Vagina (tissue), 2 donors: ENCODE results near the gene FBXO7. TPM values are rescaled to one million over a fixed set of nuclear protein-coding genes. Genes with fewer than 3 reads are reported as not detected.

Experiments used
- DNase-seq, 2 donors: peaks; one replicate each; pipeline ENCODE4 v3.0.0-alpha.2; 2017; ENCODE audit errors: extremely low spot score in 2 of 2
- H3K27ac ChIP-seq: fragments of 200-600 bp; sonication (generic); one replicate; pipeline ENCODE4 v1.5.1; 2019
- H3K27me3 ChIP-seq: fragments of 200-600 bp; sonication (generic); one replicate; pipeline ENCODE4 v1.5.1; 2019
- H3K36me3 ChIP-seq, 2 donors: fragments of 200-600 bp; sonication (generic); one replicate each; pipeline ENCODE4 v1.5.1; 2017 to 2019
- H3K4me1 ChIP-seq: fragments of 200-600 bp; sonication (generic); one replicate; pipeline ENCODE4 v1.5.1; 2019
- H3K4me3 ChIP-seq, 2 donors: fragments of 200-600 bp; sonication (generic); 1 replicate in 1 of 2; 2 replicates in 1 of 2; pipeline ENCODE4 v1.5.1; 2016 to 2019
- H3K9me3 ChIP-seq: fragments of 200-600 bp; sonication (generic); one replicate; pipeline ENCODE4 v1.5.1; 2019
- POLR2A ChIP-seq, 2 donors: fragments of 450-650 bp; IDR thresholded peaks; one replicate each; pipeline ENCODE4 v1.6.1; 2017; ENCODE audit warnings: antibody characterized with exemption in 2 of 2, mild to moderate bottlenecking in 2 of 2, moderate library complexity in 2 of 2
- POLR2AphosphoS5 ChIP-seq, 2 donors: sonication (generic); formaldehyde crosslinking; IDR thresholded peaks; one replicate each; pipeline ENCODE4 v1.9.0; 2017; ENCODE audit warnings: antibody characterized with exemption in 2 of 2, mild to moderate bottlenecking in 2 of 2, low read depth in 1 of 2; ENCODE audit not compliant: insufficient read depth in 1 of 2
- intact Hi-C: fragments of 100-400 bp; cut with DNase I; formaldehyde crosslinking; loops from one replicate; pipeline ENCODE4 v1.15.1; 2023
- total RNA-seq: library from RNA; depleted of rRNA; stranded (reverse); fragments of >200 nt; gene quantifications from one replicate; pipeline ENCODE4 v1.2.3, GENCODE V29; 2016
- TF ChIP-seq, protein P1 (sequence below), 3 experiments: fragments of 450-650 bp in 2 of 3; fragments of 200-600 bp in 1 of 3; sonication (generic) in 1 of 3; IDR thresholded peaks; one replicate each; pipeline ENCODE4 v1.5.1; 2017 to 2019; ENCODE audit warnings: antibody characterized with exemption in 3 of 3, mild to moderate bottlenecking in 2 of 3, moderate library complexity in 2 of 3

Gene FBXO7
- total RNA-seq, 1 donor from 2014 or later, result 70.2 TPM

DNA sequence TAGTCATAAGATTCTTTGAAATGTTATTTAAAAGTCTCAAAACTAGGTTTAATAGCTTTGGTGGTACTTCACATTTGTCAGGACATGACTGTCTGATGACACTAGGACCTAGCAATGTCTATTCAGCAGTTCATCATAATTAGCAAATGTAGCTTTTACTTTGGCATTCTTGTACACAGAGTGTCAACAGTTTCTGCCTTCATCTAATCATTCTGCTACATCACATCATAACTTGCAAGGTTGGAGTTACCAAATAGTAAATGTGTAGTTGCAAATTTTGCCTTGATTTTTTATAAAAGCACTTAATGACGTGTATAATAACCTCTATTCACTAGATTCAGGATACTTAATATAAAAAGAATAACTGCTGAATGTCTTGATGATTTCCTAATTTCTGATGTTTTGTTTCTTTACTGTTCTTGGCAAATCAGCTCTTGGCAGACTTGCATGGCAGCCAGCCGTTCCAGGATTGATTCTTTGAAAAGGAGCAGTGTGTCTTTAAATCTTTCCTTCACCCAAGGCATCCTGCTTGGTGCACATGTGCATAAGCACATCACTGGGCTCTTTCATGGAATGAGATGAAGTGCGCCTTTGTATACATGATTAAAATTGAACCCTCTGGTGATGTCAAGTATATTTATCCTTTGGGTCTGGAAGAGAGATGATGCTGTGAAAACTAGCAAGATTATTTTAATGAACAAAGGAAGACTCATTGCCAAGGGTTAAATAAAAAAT, 12.2 kb downstream of the FBXO7 start:
- Histone ChIP-seq H3K27me3 (no peaks in the 10 kb centered on the region), H3K4me3 (no peak overlapping the region), H3K36me3 (peaks cover 0 to 61% of the 10 kb centered on the region in 2 donors), H3K4me1 (peaks cover 18% of the 10 kb centered on the region), H3K27ac (no peak overlapping the region), H3K9me3 (no peaks in the 10 kb centered on the region)
- TF ChIP-seq POLR2AphosphoS5 (IDR thresholded peaks at IDR 0.05; ENCODE audit: insufficient read depth in 1 of 2, low read depth in 1 of 2), result no peak
- DNase-seq, result no peak
- intact Hi-C loops, result no loop called here

DNA sequence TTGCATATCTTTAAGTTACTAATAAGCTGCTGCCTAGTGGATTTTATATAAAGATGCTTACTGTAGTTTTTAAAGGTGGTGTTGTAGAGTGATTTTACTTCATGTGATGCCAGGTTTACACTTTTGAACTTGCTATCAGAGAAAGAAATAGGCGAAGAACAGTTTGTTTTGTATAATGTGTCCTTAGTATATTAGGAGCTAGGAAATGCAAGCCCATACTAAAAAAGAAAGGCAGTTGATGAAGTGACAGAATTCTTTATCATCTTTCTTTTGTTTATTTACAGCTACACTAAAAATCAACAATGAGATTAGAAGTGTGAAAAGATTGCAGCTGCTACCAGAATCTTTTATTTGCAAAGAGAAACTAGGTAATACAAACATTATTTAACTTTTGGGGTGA, 12.8 kb downstream of the FBXO7 start:
- H3K27ac ChIP-seq, result no peak overlapping the region
- DNase-seq, result no peak
- H3K36me3 ChIP-seq, result peaks cover 0 to 63% of the 10 kb centered on the region in 2 donors
- no peaks in the 10 kb centered on the region for H3K27me3 ChIP-seq
- TF ChIP-seq, protein P1, sequence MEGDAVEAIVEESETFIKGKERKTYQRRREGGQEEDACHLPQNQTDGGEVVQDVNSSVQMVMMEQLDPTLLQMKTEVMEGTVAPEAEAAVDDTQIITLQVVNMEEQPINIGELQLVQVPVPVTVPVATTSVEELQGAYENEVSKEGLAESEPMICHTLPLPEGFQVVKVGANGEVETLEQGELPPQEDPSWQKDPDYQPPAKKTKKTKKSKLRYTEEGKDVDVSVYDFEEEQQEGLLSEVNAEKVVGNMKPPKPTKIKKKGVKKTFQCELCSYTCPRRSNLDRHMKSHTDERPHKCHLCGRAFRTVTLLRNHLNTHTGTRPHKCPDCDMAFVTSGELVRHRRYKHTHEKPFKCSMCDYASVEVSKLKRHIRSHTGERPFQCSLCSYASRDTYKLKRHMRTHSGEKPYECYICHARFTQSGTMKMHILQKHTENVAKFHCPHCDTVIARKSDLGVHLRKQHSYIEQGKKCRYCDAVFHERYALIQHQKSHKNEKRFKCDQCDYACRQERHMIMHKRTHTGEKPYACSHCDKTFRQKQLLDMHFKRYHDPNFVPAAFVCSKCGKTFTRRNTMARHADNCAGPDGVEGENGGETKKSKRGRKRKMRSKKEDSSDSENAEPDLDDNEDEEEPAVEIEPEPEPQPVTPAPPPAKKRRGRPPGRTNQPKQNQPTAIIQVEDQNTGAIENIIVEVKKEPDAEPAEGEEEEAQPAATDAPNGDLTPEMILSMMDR (IDR thresholded peaks at IDR 0.05), result no peak
- TF ChIP-seq POLR2AphosphoS5 (IDR thresholded peaks at IDR 0.05; ENCODE audit: insufficient read depth in 1 of 2, low read depth in 1 of 2) (no peak), POLR2A (IDR thresholded peaks at IDR 0.05) (no peak)
- no peak overlapping the region for H3K4me3 ChIP-seq
- no peaks in the 10 kb centered on the region for H3K9me3 ChIP-seq
- H3K4me1 ChIP-seq, result peaks cover 12% of the 10 kb centered on the region
- intact Hi-C loops, result no loop called here

DNA sequence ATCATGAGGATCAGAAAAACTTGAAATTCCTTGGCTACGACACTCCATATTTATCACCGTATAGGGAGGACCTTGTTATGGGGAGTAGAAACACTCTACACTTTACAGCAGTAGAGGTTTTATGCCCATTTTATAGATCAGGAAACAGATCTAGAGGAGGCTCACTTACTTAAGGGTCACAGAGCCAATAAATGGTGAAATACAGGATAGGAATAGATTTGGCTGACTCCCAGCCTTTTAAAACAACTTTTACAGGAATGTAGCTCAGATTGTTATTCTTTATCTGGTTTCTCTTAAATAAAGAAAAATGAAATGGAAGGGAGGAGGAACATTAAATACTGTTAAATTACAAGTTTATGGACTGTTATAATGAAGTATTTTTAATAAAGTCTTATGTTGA, 14.8 kb downstream of the FBXO7 start:
- H3K36me3 ChIP-seq, result peaks cover 0 to 76% of the 10 kb centered on the region in 2 donors
- intact Hi-C loops, result no loop called here
- no peak for TF ChIP-seq POLR2A (IDR thresholded peaks at IDR 0.05)
- TF ChIP-seq, protein P1 (IDR thresholded peaks at IDR 0.05), result no peak
- no peak for TF ChIP-seq POLR2AphosphoS5 (IDR thresholded peaks at IDR 0.05; ENCODE audit: insufficient read depth in 1 of 2, low read depth in 1 of 2)

DNA sequence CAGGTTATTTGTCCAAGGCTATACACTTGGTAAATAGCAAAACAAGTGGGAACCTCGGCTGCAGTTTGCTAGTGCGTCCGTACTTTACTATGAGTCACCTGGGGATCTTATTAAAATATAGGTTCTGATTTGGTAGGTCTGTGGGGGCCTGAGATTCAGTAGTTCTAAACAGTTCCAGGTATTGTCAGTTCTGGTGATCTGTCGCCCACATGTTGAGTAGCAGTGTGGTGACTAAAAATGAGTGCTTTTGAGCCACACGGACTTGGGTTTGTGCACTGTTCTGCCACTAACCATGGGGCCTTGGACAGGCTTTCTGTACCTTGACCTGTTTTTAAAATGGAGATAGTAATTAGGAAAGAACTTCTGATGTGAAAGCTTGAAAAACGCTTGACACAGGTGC, 15.7 kb downstream of the FBXO7 start:
- Histone ChIP-seq H3K9me3 (no peaks in the 10 kb centered on the region), H3K4me3 (no peak overlapping the region), H3K27me3 (no peaks in the 10 kb centered on the region), H3K4me1 (no peaks in the 10 kb centered on the region), H3K27ac (no peak overlapping the region), H3K36me3 (peaks cover 0 to 77% of the 10 kb centered on the region in 2 donors)
- intact Hi-C loops, result no loop called here
- DNase-seq, result no peak
- no peak for TF ChIP-seq POLR2A (IDR thresholded peaks at IDR 0.05)
- no peak for TF ChIP-seq POLR2AphosphoS5 (IDR thresholded peaks at IDR 0.05; ENCODE audit: insufficient read depth in 1 of 2, low read depth in 1 of 2)
- TF ChIP-seq, protein P1 (IDR thresholded peaks at IDR 0.05), result no peak

More for the DNA sequence above, 14.8 kb downstream of the FBXO7 start:
- Histone ChIP-seq H3K27me3 (no peaks in the 10 kb centered on the region), H3K4me3 (no peak overlapping the region), H3K9me3 (no peaks in the 10 kb centered on the region), H3K27ac (no peak overlapping the region), H3K4me1 (no peaks in the 10 kb centered on the region)
- DNase-seq, result no peak

DNA sequence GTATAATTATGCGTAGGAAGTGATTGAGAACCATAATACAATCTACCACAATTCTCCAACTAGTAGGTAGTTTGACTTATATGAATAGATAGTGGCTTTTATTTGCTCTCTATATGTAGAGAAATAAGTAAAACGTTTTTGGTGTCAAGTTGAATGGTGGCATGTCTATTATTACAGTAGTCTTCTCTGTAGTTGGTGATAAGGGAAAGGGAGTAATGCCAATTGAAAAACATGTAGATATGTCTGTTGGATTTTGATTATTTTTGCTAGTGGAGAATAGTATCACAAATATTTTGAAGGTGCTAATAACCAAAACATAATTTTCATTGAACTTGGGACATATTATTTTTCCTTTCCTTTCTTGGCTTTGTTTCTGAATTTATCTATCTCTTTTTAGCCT, 17.5 kb downstream of the FBXO7 start:
- Histone ChIP-seq H3K9me3 (no peaks in the 10 kb centered on the region), H3K36me3 (peaks cover 0 to 78% of the 10 kb centered on the region in 2 donors), H3K27me3 (no peaks in the 10 kb centered on the region), H3K27ac (no peak overlapping the region), H3K4me3 (no peak overlapping the region), H3K4me1 (no peaks in the 10 kb centered on the region)
- no peak for DNase-seq
- no peak for TF ChIP-seq POLR2A (IDR thresholded peaks at IDR 0.05)
- TF ChIP-seq POLR2AphosphoS5 (IDR thresholded peaks at IDR 0.05; ENCODE audit: insufficient read depth in 1 of 2, low read depth in 1 of 2), result no peak
- TF ChIP-seq, protein P1 (IDR thresholded peaks at IDR 0.05), result no peak
- intact Hi-C loops, result no loop called here
